Medulla oblongata (tissue), 1 donor: ENCODE measurements around the gene OSTF1.

Experiments used
- DNase-seq: peaks from one replicate; pipeline ENCODE4 v3.0.0-alpha.2; 2015; ENCODE audit errors: extremely low spot score

The OSTF1 gene

DNA sequence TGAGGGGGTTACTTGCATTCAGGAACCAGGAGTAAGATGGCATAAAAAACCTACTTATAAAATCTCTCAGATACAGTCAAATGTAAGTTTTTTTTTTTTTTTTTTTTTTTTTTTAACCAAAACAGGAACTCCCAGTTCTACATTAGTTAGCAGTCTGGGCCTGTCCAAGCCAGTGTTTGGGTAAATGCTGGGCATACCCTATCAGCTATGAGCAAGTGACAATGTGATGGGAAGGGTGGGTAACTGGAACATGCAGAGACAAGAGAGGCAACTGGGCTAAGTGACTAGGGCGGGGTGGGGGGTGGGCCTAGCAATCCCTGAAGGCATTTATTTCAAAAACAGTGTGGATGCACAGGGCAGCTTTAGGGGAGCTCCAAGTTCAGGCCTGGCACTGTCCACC, 2.7 kb upstream of the OSTF1 start:
- DNase-seq = no peak

DNA sequence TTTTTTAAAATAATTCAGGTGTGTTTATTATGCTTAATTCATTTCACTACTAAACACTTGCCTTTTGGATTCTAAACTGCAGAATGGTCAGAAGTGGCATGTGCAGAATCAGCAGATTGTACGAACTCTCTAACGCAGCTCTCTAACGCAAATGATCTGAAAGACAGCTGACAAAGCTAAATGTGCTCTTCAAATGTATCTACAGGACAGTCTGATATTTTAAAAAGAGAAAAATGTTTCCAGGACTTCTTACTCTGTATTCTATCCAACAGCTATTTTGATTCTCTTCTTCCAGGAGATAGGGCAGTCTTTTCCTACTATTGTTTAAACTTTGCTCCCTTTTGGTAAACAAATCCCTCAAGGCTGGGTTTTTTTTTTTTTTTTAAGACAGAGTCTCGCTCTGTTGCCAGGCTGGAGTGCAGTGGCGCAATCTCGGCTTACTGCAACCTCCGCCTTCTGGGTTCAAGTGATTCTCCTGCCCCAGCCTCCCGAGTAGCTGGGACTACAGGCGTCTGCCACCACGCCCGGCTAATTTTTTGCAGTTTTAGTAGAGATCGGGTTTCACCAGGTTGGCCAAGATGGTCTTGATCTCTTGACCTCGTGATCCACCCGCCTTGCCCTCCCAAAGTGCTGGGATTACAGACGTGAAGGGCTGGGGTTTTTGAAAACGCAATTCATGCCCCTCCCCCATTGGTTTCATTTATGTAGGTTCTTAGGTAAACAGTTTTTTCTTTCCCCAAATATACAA, 1.6 kb upstream of the OSTF1 start:
- peak; percentile 37 for DNase-seq

DNA sequence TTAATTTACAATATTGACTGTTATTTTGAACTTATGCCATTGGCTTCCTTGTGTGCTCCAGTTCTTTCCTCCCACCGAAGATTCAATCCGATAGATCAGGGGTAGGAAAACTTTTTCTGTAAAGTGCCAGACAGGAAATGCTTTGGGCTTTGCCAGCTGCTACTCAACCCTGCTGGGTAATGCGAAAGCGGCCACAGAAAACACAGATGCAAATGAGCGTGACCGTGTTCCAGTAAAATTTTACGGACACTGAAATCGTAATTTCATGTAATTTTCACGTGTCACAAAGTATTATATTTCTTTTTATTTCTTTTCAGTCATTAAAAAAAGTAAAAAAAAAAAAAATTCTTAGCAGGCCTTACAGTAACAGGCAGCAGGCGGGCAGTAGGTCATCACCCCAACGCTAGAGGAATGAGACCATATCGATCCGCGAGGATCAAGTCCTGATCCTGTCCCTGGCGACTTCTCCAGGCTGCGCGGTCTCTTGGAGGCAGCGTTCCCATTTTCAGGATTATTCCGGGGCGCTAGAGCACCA, 958 bp upstream of the OSTF1 start:
- peak; percentile 32 for DNase-seq

DNA sequence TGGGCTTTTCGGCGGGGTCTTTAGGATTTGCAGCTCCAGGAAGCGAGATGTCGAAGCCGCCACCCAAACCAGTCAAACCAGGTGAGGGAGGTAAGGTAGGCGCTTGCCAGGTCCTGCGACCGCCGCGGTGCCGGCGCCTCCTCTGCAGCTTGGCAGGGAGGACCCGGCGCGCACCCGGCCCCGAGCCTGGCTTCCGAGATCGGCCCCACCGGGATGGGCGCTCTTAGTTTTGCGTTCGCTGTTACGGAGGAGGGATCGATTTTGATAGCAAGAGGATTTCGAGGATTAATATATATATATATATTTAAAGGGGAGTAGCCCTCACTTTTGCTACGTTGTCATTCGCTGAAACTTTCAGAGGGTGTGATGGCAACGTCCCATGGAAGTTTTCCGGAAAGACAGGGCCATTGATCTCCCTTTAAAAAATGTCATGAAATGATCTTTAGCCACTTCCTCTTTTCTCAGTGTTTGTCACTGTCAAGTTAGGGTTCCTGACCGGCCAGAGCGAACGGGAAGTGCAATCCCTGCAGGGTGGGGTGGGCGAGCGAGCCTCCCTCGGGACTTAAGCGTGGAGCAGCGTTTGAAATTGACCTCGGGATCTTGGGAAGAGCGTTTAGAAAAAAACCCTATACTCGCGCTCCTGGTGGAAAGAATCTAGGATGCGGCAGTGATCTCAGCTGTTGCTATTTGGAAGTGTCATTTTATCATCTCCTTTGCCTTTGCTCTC, 495 bp downstream of the OSTF1 start:
- DNase-seq = peak; percentile 73

DNA sequence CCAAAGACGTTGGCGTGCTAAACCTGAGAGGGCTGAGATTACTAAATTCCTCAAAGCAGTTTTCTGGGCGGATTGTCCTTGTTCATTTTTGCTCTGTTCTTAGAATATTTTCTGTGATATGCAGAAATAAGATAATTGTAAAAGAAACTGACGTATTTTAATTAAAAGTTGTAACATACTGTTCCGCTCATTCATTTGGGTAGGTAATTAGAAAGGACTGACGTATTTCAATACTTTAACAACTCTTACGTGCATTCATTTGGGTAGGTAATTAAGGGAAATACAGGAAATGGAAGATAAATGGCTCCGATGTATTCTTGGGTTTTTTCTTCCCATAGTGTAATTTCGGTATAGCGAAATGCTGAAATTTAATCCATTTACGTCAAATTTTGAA, 1.1 kb downstream of the OSTF1 start:
- DNase-seq = no peak

DNA sequence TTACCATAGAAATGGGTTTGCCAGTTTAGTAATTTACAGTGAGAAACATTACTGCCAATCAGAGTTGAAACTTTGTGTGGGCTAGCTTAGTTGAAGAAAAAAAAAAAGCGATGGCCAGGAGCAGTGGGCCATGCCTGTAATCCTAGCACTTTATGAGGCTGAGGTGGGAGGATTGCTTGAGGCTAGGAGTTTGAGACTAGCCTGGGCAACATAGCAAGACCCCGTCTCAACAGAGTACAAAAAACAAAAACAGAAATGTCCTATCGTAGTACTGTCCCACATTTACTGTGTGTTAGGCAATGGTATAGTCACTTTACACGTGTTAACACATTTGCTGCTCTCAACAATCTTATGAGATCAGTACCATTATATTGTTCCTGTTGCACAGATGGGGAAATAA, 2.3 kb downstream of the OSTF1 start:
- DNase-seq = no peak

DNA sequence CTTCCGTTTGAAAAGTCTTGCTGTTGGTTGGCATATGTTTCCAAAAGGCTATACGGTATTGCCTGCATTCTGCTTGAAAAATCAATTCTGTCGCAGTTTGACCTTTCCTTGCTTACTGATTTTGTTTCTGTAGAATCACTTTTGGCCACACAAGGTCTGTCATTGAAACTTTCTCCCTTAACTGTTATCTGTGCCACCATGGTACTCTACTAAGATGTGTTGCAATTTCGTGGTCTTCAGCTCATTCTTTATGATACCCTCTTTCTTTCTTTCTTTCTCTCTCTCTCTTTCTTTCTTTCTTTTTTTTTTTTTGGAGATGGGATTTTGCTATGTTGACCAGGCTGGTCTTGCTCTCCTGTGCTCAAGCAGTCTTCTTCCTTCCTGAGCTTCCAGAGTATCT, 4.5 kb downstream of the OSTF1 start:
- DNase-seq = no peak

DNA sequence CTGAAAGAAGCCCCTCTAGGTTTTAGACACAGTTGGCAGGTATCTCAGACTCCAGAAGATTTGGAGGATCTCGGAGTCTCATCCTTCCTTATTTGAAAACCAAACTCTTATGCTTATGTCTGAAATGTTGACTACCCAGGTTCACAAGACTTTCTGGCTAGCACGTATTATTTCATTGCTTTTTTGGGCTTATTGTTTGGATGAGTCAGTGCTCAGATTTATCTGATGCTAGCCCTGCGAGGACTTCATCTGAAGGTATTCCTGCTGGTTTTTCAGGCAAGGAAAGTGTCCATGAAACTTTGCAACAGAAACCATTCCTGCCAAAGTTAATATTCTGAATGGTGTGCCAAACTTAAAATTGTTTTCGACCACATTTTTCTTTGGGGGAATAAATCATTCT, 8.5 kb downstream of the OSTF1 start:
- no peak for DNase-seq

DNA sequence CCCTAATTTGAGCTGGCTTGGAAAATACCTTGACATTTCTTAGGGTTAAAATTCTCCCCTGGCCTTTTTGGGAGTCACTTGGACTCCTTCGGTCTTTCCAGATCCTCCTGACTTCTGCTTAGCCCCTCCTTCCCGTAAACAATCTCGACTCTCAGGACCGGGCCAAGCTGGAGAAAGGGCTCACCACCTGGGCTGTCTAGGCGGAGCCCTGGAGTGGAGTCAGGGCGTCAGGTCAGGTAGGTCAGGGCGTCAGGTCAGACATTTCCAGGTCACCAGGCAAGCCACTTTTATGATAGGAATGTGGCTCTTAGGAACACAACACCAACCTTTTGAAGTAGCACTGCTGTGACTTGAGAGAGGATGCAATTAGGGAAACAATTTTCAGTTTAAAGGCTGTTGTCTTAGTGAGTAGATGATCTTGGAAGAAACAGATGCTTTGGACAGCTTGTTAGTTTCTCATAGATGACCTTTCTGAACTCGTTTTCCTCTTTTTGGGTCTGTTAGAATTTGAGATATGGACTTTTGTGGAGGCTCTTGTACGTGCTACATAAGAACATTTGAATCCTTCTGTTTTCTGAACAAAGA, 12.8 kb downstream of the OSTF1 start:
- DNase-seq = no peak

DNA sequence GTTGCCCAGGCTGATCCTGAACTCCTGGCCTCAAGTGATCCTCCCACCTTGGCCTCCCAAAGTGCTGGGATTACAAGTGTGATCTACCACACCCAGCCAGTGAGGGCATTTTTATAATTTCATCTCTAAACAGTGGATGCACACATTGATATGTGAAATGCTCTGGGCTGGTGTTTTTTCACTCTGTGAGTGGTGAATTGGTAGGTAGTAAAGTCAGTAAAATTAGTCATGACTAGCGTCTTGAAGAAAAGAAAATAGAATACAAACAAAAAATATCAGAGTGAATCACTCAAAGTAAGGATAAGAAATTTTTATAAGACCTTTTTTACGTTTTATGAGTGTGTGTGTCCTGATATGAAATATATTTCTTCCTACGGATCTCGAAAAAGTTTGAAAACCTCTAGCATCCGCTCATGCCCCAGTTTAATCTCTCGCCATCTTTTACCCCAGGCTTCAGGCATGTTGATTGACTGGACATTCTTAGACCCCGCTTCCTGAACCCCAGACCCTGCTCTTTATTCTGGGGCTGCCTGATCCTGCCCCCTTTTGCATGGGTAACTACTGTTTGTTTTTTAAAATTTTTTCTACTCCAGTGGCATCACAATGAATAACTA, 14.0 kb downstream of the OSTF1 start:
- DNase-seq = no peak

DNA sequence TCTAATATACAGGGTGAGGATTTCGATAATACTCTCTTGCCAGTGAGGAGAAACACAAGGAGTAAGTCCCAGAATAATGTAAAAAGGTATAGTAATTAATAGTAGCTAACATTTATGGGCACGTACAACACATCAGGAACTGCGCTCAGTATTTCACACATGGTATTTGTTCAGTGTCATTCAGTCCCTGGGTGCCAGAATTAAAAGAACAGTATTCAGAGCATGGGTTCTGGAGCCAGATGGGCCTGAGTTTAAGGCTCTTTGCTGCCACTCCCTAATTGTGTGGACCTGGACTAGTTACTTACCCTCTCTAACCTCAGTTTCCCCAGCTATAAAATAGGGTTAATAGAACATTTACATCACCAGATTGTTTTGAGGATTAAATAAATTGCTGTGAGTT, 16.3 kb downstream of the OSTF1 start:
- DNase-seq = no peak

DNA sequence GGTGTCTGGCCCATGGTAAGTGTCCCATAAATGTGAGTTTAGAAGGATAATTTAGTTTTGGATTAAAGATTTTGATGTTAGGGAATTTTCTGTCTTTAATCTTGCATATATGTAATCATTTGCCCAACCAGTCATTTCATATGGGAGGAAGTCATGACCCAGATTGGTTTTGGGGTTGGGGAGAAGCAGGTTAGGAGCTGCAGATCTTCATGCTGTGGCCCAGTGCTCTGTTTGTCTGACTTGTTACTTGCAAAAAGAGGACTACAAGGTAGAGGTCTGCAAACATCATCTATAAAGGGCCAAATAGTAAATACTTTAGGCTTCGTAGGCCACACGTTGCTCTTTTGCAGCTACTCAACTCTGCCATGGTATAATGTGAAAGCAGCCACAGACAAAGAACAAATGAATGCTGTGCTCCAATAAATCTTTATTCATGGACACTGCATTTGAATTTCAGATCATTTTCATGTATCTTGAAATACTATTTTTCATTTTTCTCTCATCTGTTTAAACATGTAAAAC, 16.8 kb downstream of the OSTF1 start:
- DNase-seq = peak; percentile 26

DNA sequence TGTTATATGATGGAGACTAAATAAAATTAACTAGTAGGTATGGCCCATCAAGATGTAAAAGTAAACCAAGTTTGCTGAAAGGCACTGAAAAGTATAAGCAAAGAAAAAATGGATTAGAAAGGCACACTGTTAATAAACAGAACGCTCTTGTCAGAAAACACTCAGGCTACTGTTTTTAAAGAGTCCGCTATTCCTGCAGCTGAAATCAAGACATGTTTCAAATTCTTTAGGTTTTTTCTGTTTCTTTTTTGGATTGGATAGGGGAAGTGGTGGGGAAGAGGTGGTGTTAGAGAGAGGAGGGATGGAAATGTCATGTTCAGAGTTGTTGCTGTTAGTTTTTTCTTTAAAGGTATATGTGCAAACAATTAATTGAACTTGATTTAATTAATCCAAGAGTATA, 17.5 kb downstream of the OSTF1 start:
- peak; percentile 30 for DNase-seq

DNA sequence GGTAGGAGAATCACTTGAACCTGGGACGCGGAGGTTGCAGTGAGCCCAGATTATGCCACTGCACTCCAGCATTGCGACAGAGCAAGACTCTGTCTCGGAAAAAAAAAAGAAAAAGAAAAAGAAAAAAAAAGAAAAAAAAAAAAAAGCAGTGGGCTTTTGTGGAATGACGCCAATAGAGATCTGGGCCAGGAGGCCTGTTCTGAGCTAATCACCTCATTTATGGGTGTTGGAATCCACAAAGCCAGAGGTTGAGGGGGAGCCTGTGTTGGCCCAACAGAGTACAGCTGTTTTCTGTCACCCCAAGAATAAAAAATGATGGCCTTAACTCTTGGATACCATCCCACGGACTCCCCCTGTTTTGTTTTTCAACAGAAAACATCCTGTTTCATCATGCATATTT, 18.5 kb downstream of the OSTF1 start:
- no peak for DNase-seq

DNA sequence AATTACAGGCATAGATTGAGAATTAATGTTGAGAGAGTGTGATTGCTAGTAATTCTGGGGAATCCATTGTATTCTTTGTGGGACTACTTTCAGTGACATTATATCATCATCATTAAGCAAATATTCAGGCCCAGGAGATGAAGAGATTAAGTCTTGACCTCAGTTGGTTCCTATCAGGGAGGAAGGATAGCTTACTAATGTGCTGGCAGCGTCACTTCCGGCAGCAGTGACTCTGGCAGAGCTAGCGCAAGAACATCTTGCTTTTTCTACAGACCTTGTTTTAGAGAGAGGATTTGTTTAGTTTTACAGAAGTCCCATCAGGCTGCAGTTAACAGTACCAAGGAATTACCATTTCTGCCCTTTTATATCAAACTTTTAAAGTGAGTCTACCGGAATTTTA, 20.3 kb downstream of the OSTF1 start:
- DNase-seq = no peak

DNA sequence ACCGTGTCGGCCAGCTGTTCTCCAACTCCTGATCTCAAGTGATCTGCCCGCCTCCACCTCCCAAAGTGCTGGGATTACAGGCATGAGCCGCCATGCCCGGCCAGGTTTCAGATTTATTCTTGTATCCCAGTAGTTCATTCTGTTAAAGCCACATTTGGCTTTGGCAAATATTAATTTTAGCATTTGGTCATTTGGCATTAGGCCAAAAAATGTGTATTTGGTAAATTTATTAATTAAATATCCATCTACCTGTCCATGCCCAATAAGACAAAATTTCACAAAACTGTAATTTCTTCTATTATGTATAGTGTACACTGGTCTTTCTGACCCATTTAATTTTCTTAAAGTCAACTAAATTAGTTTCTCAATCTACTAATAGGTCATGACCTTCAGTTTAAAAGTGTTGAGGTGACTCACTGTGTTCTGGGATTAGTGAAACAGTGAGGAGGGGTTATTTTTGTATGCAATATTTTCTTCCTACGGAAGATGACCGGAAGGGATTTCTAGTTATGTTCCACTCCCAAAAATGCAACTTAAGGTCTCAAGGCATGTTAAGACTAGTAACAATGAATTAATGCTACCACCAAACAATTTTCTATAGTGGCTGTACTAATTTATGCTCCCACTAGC, 21.0 kb downstream of the OSTF1 start:
- DNase-seq = no peak

DNA sequence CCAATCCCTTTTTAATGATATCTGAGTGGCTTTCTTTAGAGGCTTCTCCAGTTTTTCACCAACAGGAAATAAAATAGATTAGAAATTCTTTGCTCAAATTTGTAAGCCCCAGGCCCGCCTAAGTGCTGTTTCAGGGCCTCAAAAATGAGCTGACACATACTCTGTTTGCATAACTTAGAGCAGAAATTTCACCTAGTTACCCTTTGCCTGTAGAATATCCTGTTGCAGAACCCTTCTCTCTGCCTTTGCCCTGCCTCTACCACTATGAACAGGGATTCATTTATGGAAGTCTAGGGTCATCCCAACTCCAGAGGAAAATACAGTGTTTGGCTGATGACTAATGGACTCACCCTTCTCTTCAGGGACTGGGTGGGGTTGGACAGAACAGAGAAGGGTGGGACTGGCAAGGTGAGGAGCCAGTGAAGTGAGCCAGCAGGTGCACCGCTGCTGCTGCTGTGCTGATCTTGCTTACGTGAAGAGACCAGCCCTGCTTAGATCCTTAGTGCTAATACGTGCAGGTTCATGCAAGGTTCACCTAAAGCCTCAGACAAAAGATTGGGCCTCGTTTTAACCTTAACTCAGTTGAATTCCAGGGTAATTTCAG, 22.8 kb downstream of the OSTF1 start:
- DNase-seq = no peak

DNA sequence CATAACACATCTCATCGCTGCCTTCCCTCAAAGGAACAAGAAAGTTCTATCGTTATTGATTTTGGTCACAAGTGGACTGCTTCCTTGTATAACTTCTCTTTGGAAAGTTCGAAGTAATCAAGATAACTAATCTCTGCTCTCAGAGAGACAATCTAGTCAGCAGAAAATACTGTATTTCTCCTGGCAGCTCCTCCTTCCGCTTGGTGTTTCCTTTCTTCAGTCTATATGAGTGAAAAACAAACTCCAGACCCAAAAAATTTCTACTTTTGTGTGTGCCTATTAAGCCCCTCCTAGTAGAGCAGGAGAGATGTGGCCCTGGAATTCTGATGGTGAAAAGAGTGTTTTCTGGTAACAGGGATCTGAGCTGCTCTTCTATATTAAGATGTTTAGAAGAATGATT, 24.5 kb downstream of the OSTF1 start:
- DNase-seq = no peak

DNA sequence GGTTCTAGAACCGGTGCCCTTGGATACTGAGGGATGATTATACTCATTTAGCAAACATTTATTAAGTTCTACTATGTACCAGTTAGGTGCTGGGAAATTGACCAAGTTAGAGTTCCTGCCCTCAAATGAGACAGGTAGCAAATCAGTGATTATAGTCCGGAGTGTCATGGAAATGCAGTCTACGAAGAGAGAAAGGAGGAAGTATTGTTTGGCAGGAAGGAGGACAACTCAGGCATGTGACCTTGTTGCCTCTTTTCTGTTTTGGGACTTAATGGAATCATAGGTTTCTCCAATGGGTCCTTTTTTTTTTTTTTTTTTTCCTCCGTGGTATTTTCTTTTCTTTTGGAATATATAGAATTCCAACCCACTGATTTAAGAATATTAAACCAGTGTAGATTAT, 28.0 kb downstream of the OSTF1 start:
- DNase-seq = peak; percentile 45

DNA sequence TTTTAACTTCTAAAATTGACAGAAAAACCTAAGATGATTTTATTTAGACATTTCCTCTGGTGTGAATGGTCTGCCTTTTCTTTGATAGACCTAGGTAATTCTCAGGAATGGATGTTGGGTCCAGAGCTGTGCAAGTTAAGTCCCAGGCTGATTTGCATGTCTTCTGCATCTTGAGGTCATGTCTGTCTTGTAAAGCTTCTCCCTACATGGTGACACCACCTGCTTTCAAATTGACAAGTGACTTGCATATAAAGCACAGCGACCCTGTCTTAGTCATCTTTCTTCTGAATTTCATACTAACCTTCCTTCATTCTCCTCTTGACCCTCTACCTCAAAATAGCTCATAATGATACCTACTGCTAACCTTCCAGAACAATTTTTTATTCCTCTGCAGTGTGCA, 29.2 kb downstream of the OSTF1 start:
- DNase-seq = no peak

DNA sequence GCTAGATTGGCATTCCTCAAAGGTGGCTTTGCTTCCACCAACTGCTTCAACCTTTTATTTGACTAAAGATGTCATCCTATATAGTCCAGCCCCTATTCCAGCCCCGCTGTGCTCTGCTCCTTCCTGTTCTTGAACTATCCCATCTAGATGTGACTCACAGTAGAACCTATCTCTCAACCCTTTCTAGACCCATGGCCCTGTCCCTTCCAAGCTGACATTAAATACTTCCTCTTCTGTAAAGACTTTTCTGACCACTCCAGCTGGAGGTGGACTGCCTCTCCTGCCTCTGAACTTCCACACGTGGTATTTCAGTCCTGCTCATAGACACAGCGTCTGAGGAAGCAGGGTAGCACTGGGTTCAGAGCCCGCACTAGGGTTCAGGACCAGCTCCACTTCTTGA, 32.4 kb downstream of the OSTF1 start:
- DNase-seq = no peak
